Gastroesophageal sphincter (tissue), 4 donors: Measurements from ENCODE around the gene CTNNA1. TPM values are rescaled to one million over a fixed set of nuclear protein-coding genes. Genes with fewer than 3 reads are reported as not detected.
"Not testable (repeated sequence)": the region's sequence is repeated elsewhere in the genome, so short reads cannot be mapped to it uniquely, and the experiment has no call there.

Experiments
- ATAC-seq: fragments of 150-250 bp; one replicate; pipeline ENCODE4 v1.9.1; 2016; ENCODE audit warnings: mild to moderate bottlenecking, moderate library complexity
- H3K27ac ChIP-seq, 4 donors: fragments of 200-600 bp; sonication (generic) in 3 of 4; 1 replicate in 3 of 4; 2 replicates in 1 of 4; pipeline ENCODE4 v1.5.1; 2016 to 2019
- H3K27me3 ChIP-seq: fragments of 200-600 bp; sonication (generic); one replicate; pipeline ENCODE4 v1.5.1; 2019
- H3K36me3 ChIP-seq, 2 donors: fragments of 200-600 bp; sonication (generic); one replicate each; pipeline ENCODE4 v1.5.1; 2019; ENCODE audit warnings: control low read depth in 1 of 2
- H3K4me1 ChIP-seq, 3 donors: fragments of 200-600 bp; sonication (generic); 1 replicate in 2 of 3; 2 replicates in 1 of 3; pipeline ENCODE4 v1.5.1; 2016 to 2019; ENCODE audit warnings: control low read depth in 2 of 3
- H3K4me3 ChIP-seq, 2 donors: fragments of 200-600 bp; sonication (generic); one replicate each; pipeline ENCODE4 v1.5.1; 2019; ENCODE audit warnings: mild to moderate bottlenecking in 1 of 2, moderate library complexity in 1 of 2
- H3K9me3 ChIP-seq, 3 donors: fragments of 200-600 bp; sonication (generic); one replicate each; pipeline ENCODE4 v1.5.1; 2017 to 2019; ENCODE audit warnings: control low read depth in 2 of 3
- CTCF ChIP-seq, 4 experiments: fragments of 200-600 bp in 2 of 4; fragments of 450-650 bp in 2 of 4; sonication (generic) in 1 of 4; IDR thresholded peaks; one replicate each; pipeline ENCODE4 v1.5.1; 2017 to 2019; ENCODE audit warnings: antibody characterized with exemption in 4 of 4, mild to moderate bottlenecking in 2 of 4, moderate library complexity in 2 of 4
- EP300 ChIP-seq: sonication (generic); formaldehyde crosslinking; IDR thresholded peaks from one replicate; pipeline ENCODE4 v1.6.1; 2017; ENCODE audit warnings: antibody characterized with exemption, mild to moderate bottlenecking
- POLR2A ChIP-seq, 2 donors: fragments of 450-650 bp; IDR thresholded peaks; one replicate each; pipeline ENCODE4 v1.6.1; 2017; ENCODE audit warnings: antibody characterized with exemption in 2 of 2, mild to moderate bottlenecking in 2 of 2, moderate library complexity in 1 of 2
- POLR2AphosphoS5 ChIP-seq: sonication (generic); formaldehyde crosslinking; IDR thresholded peaks from one replicate; pipeline ENCODE4 v1.6.1; 2017; ENCODE audit warnings: antibody characterized with exemption
- whole genome bisulfite sequencing, 2 donors: methylation state at CpG; one replicate each; pipeline ENCODE4 v1.1.5; 2018; ENCODE audit warnings: low coverage in 1 of 2; 5-methylcytosine and 5-hydroxymethylcytosine counted together
- total RNA-seq, 4 donors: library from RNA; depleted of rRNA; stranded (reverse); fragments of >200 nt; gene quantifications; one replicate each; pipeline ENCODE4 v1.1.0, GENCODE V29; 2016

CTNNA1 gene
- 100 to 1,000 TPM; 289 to 425 (median 365) TPM for total RNA-seq

DNA sequence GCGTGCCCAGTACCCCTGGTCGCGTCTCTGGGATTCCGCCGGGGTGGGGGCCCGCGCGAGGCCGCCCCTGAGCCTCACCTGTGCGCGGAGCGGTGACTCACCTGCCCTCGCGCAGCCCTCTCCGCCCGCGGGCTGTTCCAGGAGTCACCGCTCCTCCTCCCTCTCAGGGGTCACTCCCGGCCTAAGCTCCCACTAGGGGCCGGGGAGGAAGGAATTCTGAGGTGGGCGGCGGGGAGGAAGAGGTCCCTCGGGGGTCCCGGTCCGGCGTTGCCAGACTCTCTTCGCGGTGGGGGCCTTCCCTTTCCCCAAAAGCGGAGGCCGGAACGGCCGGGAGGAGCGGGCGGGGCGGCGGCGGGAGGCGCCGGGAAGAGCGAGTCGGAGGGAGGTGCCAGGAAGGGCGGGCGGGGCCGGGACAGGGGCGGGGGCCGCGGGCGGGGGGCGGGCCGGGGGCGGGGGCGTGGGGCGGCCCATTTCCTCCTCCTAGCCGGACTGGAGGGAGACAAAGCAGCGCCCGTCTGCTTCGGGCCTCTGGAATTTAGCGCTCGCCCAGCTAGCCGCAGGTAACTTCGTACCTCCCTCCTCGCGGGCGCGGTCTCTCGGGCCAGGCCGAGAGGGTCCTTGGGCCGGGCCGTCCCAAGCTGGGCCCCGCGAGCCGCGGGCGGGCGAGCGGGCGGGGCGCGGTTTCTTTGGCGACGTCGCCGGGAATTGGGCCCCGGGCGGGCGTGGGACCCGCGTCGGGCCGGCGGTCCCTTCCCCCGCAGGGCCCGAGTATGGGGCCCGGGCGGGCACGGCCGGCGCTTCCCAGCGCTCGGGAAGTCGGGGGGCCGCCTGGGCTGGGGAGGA is at the start of gene CTNNA1:
Gene CTNNA1, plus strand, starts transcription at position 475 of the 843 bp plus-strand sequence. CDS start 28,500 bp downstream, outside the sequence.
- Histone ChIP-seq H3K36me3 (peaks cover 0 to 9% of the 10 kb centered on the region in 2 donors), H3K27me3 (no peaks in the 10 kb centered on the region), H3K4me1 (peaks cover 0 to 46% (median 26%) of the 10 kb centered on the region in 3 donors), H3K27ac (peak within 1 kb of the TSS; percentile 96 to 100 (median 100)), H3K4me3 (peak within 1 kb of the TSS; percentile 86 to 99), H3K9me3 (peaks cover 0 to 4% (median 0%) of the 10 kb centered on the region in 3 donors)
- peak; percentile 82 for ATAC-seq
- TF ChIP-seq EP300 (no peak), POLR2A (IDR thresholded peaks at IDR 0.05) (peak; percentile 69 to 78), POLR2AphosphoS5 (peak; percentile 83), CTCF (IDR thresholded peaks at IDR 0.05) (peak in 3 of 4 experiments; percentile 12 to 37 (median 14))
- no CpG with 5 or more reads among the region's 102 CpGs for WGBS, 2 donors

GRCh38 chr5:138703777-138704176 is 49.4 kb upstream of the CTNNA1 start:
- not testable (repeated sequence) for H3K36me3 ChIP-seq, H3K9me3 ChIP-seq, ATAC-seq, H3K4me1 ChIP-seq, H3K27ac ChIP-seq, H3K4me3 ChIP-seq, H3K27me3 ChIP-seq
- WGBS, 2 donors, result 93 to 100% methylated on average over 2 to 3 of the region's 3 CpGs

GRCh38 chr5:138705007-138705406 is 48.2 kb upstream of the CTNNA1 start:
- ATAC-seq, result no peak
- Histone ChIP-seq H3K4me1 (no peaks in the 10 kb centered on the region), H3K27me3 (no peaks in the 10 kb centered on the region), H3K9me3 (no peaks in the 10 kb centered on the region), H3K27ac (no peak overlapping the region), H3K4me3 (no peak overlapping the region), H3K36me3 (no peaks in the 10 kb centered on the region)
- TF ChIP-seq POLR2AphosphoS5, result no peak
- no peak for TF ChIP-seq EP300
- no peak for TF ChIP-seq CTCF (IDR thresholded peaks at IDR 0.05)
- no peak for TF ChIP-seq POLR2A (IDR thresholded peaks at IDR 0.05)
- 48 to 61% methylated on average over 3 of the region's 3 CpGs for WGBS, 2 donors

GRCh38 chr5:138705567-138705966 is 47.7 kb upstream of the CTNNA1 start:
- Histone ChIP-seq H3K9me3 (no peaks in the 10 kb centered on the region), H3K4me3 (no peak overlapping the region), H3K4me1 (no peaks in the 10 kb centered on the region), H3K27ac (no peak overlapping the region), H3K36me3 (no peaks in the 10 kb centered on the region), H3K27me3 (no peaks in the 10 kb centered on the region)
- ATAC-seq, result no peak
- 88% methylated on average over 1 of the region's 1 CpG; no CpG with 5 or more reads in 1 of the 2 donors for WGBS, 2 donors
- TF ChIP-seq EP300 (no peak), POLR2A (IDR thresholded peaks at IDR 0.05) (no peak)

- 67 to 71% methylated on average over 8 to 10 of the region's 10 CpGs for WGBS, 2 donors
- ATAC-seq, result no peak
- no peak for TF ChIP-seq POLR2A (IDR thresholded peaks at IDR 0.05)
- no peak for TF ChIP-seq POLR2AphosphoS5
- no peak for TF ChIP-seq CTCF (IDR thresholded peaks at IDR 0.05)
- TF ChIP-seq EP300, result no peak
- no peak overlapping the region for H3K4me3 ChIP-seq
- no peaks in the 10 kb centered on the region for H3K9me3 ChIP-seq
- no peak overlapping the region for H3K27ac ChIP-seq
- H3K27me3 ChIP-seq, result no peaks in the 10 kb centered on the region
- no peaks in the 10 kb centered on the region for H3K4me1 ChIP-seq
- no peaks in the 10 kb centered on the region for H3K36me3 ChIP-seq
Measured at GRCh38 chr5:138706655-138707480, 46.4 kb upstream of the CTNNA1 start.
